SKM-1 (cell line): ENCODE data around the gene NEUROD4.

Source experiments
- DNase-seq: peaks from one replicate; lab custom pipeline; 2025; ENCODE audit not compliant: unreplicated experiment; lab: John Stamatoyannopoulos, UW

The NEUROD4 gene

DNA sequence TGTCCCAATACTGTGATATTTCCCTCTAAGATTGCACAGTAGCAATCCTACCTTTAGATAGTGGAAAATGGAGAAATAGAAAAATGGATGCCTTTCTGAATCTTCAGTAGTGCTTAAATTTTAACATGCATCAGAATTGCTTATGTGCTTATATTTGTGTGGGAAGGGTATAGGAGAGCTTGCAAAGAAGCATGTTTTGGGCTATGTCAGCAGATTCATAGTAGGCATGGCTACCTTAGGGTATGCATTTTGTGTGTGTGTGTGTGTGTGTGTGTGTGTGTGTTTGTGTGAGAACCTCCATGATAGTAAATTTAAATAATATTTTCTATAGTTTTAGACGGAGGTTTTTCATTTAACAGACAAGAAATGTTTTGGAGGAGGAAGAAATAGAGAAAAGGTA is 38.3 kb downstream of the NEUROD4 start:
- no peak for DNase-seq

DNA sequence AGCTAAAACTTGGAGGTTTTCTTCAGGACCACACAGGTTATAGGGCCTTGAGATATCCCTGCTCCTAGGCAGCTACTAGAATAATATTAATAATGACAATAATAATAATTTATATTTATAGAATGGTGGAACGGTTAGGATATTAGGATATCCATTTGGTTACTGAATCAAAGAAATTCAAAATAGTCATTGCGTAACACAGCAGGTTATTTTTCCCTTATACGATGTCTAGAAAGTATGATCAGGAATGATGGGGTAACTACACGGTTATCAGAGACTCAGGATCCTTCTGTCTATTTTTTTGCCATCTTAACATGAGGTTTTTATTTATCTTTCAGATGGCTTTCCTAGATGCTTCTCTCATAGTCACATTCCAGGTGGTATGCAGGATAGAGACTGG is 39.0 kb downstream of the NEUROD4 start:
- no peak for DNase-seq

DNA sequence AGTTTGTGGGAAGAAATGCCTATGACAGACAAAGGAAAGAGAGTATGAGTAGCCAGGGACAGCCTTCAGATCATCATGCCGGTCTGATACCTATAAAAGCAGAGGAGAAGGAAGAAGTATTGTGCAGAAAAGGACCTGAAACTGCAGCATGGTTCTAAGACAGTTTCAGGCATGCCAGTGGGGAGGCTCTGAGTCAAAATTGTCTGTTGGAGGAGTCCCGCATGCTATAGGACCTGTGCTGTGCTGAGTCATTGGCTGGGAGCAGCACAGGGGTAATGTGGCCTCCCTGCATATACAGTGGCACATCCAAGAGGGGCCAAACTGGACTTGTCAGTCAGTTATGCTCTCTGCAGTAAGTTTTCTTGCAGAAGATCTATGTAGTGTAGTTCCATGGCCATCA is 40.7 kb downstream of the NEUROD4 start:
- DNase-seq: no peak

DNA sequence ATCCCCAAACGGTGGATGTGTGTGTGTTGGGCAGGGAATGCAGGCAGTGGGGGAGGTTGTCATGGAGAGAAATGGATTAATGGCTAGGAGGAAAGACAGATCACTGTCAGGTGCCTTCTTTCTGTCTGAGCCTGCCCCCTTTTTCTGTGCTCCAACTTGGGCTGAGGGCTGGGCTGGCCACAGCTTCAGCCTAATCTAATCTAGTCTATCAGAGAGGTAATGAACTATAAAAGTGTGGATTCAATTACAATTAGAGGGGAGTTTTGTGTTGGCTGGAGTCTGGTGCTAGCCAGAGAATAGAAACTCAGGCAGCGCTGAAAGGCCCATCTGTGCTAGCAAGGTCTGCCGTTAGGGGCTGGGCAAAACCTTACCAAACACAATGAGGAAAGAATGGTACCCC is 41.2 kb downstream of the NEUROD4 start:
- DNase-seq: no peak

DNA sequence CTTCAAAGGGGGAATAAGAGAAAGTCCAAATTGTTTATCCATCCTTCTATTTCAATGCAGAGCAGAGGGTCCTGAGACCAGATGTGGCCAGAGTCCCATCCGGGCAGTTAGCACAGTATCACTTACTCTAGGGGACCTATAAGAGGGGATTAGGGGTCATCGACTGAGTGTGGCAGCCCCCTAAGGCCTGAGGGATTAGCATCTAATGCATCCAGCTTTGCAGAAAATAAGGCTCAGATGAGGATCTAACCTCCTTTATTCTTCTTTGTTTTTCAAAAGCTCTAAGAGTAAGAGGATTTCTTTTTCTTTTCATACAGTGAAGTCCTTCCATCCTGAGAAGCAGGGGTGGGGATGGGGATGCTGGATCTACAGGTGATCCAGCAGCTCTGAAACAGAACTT is 43.5 kb downstream of the NEUROD4 start:
- DNase-seq: no peak

DNA sequence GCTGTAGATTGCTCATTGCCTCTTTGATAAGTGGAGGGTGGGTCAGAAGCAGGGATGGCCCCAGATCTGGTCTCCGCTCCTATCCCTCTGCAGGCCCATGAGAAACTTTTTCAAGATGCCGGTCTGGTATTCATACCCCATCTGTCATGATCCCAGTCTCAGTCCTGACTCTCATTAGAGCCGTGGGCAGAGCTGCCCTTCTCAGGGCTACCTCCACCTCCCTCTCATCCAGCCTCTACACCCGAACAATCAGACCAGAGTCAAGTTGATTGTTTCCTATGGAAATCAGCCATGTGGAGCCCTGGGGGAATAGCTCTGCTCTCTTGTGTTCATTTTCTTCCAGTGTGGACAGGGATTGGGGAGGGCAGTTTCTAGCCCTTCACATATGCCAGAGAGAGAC is 45.8 kb downstream of the NEUROD4 start:
- DNase-seq: no peak

DNA sequence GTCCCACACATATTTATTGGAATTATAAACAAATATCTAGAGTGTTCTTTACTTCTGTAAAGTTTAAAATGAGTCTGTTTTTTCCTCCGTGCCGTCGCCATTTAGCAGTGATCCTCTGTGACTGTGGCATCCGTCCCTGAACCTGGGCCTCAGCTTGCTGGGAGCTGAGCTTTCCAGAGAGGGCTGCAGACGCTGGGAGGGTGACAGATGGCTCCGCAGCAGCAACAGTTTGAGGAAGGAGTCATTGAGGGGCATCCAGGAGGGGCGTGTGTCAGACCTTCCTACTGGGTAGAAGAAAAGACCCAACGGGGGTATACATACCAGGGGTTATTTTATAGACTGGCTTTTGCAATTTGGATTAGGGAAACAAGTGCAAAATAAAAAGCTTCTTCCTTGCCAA is 47.9 kb downstream of the NEUROD4 start:
- DNase-seq: no peak

DNA sequence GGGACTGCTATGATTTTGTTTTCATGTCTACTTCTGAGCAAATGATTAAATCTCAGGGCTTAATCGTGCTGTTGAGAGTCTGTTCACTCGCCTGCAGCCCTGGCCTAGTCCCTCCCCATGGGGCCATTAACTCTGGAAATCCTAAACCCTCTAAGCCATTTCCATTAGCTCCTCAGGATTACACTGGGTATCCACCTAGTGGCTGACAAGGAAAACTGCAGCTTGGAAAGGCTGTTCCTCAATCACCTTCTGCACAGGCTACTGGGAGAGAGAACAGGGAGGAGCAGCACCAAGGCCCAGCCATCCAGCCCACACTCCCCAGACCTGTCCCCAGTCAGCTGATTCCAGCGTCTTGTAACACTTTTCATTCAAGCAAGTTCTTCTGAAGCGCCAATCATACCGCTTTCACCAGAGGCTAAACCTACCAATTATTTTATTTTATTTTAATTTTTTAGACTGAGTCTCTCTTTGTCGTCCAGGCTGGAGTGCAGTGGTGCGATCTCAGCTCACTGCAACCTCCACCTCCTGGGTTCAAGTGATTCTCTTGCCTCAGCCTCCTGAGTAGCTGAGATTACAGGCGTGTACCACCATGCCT is 48.7 kb downstream of the NEUROD4 start:
- peak; percentile 41 for DNase-seq

DNA sequence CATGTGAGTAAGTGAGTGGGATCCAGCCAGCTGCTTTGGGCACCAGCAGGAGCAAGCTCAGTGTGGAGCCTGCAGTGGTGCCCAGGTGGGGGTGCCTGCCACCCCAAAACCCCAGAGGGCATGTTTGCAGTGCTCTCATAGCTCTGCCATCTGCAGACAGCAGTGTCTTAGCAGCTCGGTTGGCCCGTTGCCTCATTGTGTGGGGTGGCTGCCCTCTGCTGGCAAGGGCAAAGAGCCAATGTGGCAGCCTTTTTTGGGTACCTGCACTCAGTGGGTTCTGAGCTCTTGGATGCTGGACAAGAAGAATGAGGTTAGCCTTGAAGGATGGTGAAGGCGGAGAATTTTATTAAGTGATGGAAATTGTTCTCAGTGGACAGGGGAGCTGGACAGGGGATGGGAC is 52.3 kb downstream of the NEUROD4 start:
- peak; percentile 1 for DNase-seq

DNA sequence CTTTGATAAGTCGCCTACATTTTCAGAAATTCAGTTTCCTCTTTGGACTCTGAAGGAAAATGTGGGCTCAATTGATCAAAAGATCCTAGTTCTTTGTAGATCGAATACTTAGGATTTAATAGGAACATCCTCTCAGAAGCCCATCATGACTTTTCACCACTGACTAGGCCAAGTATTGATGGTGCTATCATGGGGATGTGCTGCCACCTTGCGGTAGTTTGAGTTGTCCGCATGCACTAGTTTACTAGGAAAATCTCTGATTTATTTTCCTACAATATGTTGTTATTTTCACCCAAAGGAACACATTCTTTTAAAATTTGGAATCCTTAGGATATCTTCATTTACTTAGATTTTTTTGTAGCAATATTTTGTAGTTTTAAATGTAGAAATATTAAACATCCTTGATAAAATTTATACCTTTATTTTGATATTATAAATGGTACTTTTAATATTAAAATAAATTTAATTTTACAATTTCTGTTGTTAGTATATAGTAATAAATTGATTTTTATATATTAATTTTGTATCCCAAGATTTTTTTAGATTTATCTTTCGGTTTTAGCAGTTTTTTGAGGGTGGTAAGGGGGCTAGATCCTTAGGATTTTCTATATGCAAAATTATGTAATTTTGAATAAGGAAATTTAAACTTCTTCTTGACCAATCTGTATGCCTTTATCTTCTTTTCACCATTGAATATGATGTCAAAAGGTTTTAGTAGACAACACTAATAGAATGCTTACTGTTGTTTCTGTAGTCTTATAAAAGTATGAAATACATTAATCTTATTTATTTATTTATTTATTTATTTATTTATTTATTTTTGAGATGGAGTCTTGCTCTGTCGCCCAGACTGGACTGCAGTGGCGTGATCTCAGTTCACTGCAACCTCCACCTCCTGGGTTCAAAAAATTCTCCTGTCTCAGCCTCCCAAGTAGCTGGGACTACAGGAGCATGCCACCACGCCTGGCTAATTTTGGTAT is 53.6 kb downstream of the NEUROD4 start:
- peak; percentile 26 for DNase-seq

DNA sequence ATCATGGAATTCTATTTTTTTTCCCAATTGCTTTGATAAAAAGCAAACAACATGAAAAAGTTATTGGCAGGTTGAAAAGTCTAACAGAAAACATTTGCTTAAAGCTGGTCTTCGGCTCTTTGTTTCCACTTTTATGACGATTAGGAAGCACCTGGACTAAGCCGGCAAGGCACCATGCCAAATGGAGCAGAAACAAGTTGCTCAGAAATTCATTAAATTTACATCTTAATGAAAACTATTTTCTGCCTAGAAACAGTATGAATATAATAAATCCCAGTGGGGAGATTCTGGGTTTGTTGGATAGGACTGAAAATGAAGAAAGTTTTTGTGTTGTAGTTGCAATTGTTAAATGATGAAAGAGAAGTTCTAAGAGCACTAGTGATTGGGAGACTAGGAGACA is 55.0 kb downstream of the NEUROD4 start:
- DNase-seq: no peak
